Purkinje cell (primary cell): ENCODE measurements around the gene HES1. TPM values are rescaled to one million over a fixed set of nuclear protein-coding genes. Genes with fewer than 3 reads are reported as not detected.

Source experiments
- polyA plus RNA-seq: library from polyadenylated mRNA; unstranded; fragments of >200 nt; fragmentation: Nextera tagmentation; gene quantifications from 2 replicates; pipeline ENCODE4 v1.2.1, GENCODE V29; 2014

HES1 gene
- 7.5 and 8.4 TPM in 2 replicates for polyA plus RNA-seq

DNA sequence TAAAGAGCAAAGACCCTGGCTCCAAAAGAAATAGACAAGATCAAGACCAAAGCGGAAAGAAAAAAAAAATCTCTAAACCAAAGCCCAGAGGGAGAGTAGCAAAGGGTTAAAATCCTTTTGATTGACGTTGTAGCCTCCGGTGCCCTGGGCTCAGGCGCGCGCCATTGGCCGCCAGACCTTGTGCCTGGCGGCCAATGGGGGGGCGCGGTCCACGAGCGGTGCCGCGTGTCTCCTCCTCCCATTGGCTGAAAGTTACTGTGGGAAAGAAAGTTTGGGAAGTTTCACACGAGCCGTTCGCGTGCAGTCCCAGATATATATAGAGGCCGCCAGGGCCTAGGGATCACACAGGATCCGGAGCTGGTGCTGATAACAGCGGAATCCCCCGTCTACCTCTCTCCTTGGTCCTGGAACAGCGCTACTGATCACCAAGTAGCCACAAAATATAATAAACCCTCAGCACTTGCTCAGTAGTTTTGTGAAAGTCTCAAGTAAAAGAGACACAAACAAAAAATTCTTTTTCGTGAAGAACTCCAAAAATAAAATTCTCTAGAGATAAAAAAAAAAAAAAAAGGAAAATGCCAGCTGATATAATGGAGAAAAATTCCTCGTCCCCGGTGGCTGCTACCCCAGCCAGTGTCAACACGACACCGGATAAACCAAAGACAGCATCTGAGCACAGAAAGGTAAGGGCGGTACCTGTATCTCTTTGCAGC lies at the start of gene HES1:
TSS of gene HES1 (plus strand) at position 343 of the 713 bp plus-strand sequence. CDS start at position 576, 233 bp downstream.

Other genes starting within 250 kb of the HES1 start
- not detected in 2 replicates for gene CPN2, start 215.2 kb downstream of the HES1 start, polyA plus RNA-seq
- gene LRRC15, start 233.6 kb downstream of the HES1 start, polyA plus RNA-seq, result not detected in 2 replicates